H1 (cell line): ENCODE data around the gene TTLL9. TPM values are rescaled to one million over a fixed set of nuclear protein-coding genes. Genes with fewer than 3 reads are reported as not detected.

Experiments
- CTCF ChIA-PET: fragments of 300-600 bp; sonication (Branson Sonifier 250); formaldehyde crosslinking; loops from one replicate; lab custom pipeline; 2021; ENCODE audit not compliant: partially characterized antibody; lab: Charles Lee
- POLR2A ChIA-PET: fragments of 300-600 bp; sonication (Branson Sonifier 250); formaldehyde crosslinking; loops from one replicate; lab custom pipeline; 2021; ENCODE audit warnings: inconsistent platforms; ENCODE audit not compliant: partially characterized antibody; lab: Charles Lee
- DNase-seq, 2 experiments: peaks; one replicate each; pipeline versions ENCODE4 v3.0.0 to v3.0.0-alpha.2; 2010 to 2022; ENCODE audit warnings: low spot score in 2 of 2, low read depth in 1 of 2, mixed read lengths in 1 of 2
- FAIRE-seq: peaks from 2 replicates; lab custom pipeline; 2011; peaks lifted over from hg19 to GRCh38; lab: Jason Lieb, UNC
- H2AFZ ChIP-seq: 2 replicates; pipeline ENCODE4 v1.8.1; 2012; ENCODE audit warnings: low read length, inconsistent platforms
- H2AK5ac ChIP-seq: 2 replicates; pipeline ENCODE4 v1.6.1; 2013; ENCODE audit warnings: low read depth, low read length
- H2BK120ac ChIP-seq: replicated peaks from 2 replicates; pipeline ENCODE3; 2013; ENCODE audit warnings: low read depth, low read length, inconsistent platforms
- H2BK12ac ChIP-seq: 2 replicates; pipeline ENCODE4 v1.6.1; 2013; ENCODE audit warnings: low read depth, low read length
- H2BK15ac ChIP-seq: 2 replicates; pipeline ENCODE4 v1.6.1; 2013; ENCODE audit warnings: low read length
- H2BK20ac ChIP-seq: 2 replicates; pipeline ENCODE4 v1.6.1; 2013; ENCODE audit warnings: low read length
- H2BK5ac ChIP-seq: 2 replicates; pipeline ENCODE4 v1.6.1; 2013; ENCODE audit warnings: low read depth, low read length
- H3K14ac ChIP-seq: 2 replicates; pipeline ENCODE4 v1.6.1; 2013; ENCODE audit warnings: inconsistent platforms; ENCODE audit not compliant: insufficient read length
- H3K18ac ChIP-seq: 2 replicates; pipeline ENCODE4 v1.6.1; 2013; ENCODE audit warnings: low read length; ENCODE audit errors: extremely low read depth
- H3K23ac ChIP-seq: 2 replicates; pipeline ENCODE4 v1.6.1; 2013; ENCODE audit warnings: inconsistent platforms; ENCODE audit not compliant: insufficient read length
- H3K23me2 ChIP-seq: 2 replicates; pipeline ENCODE4 v1.6.1; 2013; ENCODE audit warnings: low read depth, low read length
- H3K27ac ChIP-seq: 2 replicates; pipeline ENCODE4 v1.6.1; 2011; ENCODE audit warnings: low read depth, low read length, inconsistent platforms
- H3K27me3 ChIP-seq, 4 experiments: replicated peaks in 1 of 4; 1 replicate in 1 of 4; 2 replicates in 3 of 4; pipeline versions ENCODE4 v1.6.1 to v1.8.1; 2011 to 2013; ENCODE audit warnings: low read length in 3 of 4, mild to moderate bottlenecking in 3 of 4, inconsistent platforms in 2 of 4, mixed read lengths in 2 of 4, moderate library complexity in 1 of 4; ENCODE audit not compliant: control insufficient read depth in 3 of 4, insufficient read depth in 3 of 4; ENCODE audit errors: extremely low read depth in 1 of 4
- H3K36me3 ChIP-seq, 4 experiments: 2 replicates each; pipeline versions ENCODE4 v1.6.1 to v1.8.1; 2011 to 2013; ENCODE audit warnings: mild to moderate bottlenecking in 4 of 4, low read length in 3 of 4, moderate library complexity in 2 of 4, control low read depth in 1 of 4, inconsistent platforms in 1 of 4; ENCODE audit not compliant: insufficient read depth in 4 of 4, control insufficient read depth in 2 of 4
- H3K4ac ChIP-seq: replicated peaks from 2 replicates; pipeline ENCODE3; 2013; ENCODE audit warnings: low read length, low read depth, mixed read lengths, inconsistent platforms; ENCODE audit not compliant: insufficient read length
- H3K4me1 ChIP-seq, 4 experiments: replicated peaks in 1 of 4; 1 replicate in 1 of 4; 2 replicates in 3 of 4; pipeline versions ENCODE4 v1.6.1 to v1.8.1; 2011 to 2013; ENCODE audit warnings: low read length in 3 of 4, inconsistent platforms in 2 of 4, mixed read lengths in 1 of 4; ENCODE audit not compliant: insufficient read depth in 4 of 4, control insufficient read depth in 3 of 4
- H3K4me2 ChIP-seq, 2 experiments: 2 replicates each; pipeline versions ENCODE4 v1.6.1 to v1.8.1; 2011 to 2013; ENCODE audit warnings: low read depth in 2 of 2, low read length in 2 of 2, control low read depth in 1 of 2, inconsistent platforms in 1 of 2, mild to moderate bottlenecking in 1 of 2; ENCODE audit not compliant: insufficient read depth in 1 of 2
- H3K4me3 ChIP-seq, 4 experiments: fragments of 200-600, 300-600 bp in 1 of 4; sonication (generic), shearing (Covaris generic), sonication (Bioruptor Twin) in 1 of 4; 2 replicates each; pipeline versions ENCODE4 v1.5.1 to v1.8.1; 2011 to 2016; ENCODE audit warnings: low read length in 4 of 4, low read depth in 3 of 4, control low read depth in 2 of 4, inconsistent platforms in 2 of 4, mild to moderate bottlenecking in 2 of 4, mixed read lengths in 1 of 4, moderate library complexity in 1 of 4; ENCODE audit not compliant: insufficient read depth in 2 of 4; ENCODE audit errors: extremely low read depth in 1 of 4
- H3K56ac ChIP-seq: replicated peaks from 2 replicates; pipeline ENCODE3; 2013; ENCODE audit warnings: low read depth, mild to moderate bottlenecking, mixed read lengths, low read length, inconsistent platforms; ENCODE audit not compliant: insufficient read length
- H3K79me1 ChIP-seq: 2 replicates; pipeline ENCODE4 v1.6.1; 2013; ENCODE audit warnings: low read depth, low read length, control low read depth
- H3K79me2 ChIP-seq, 2 experiments: 2 replicates each; pipeline versions ENCODE4 v1.6.1 to v1.8.1; 2012 to 2013; ENCODE audit warnings: low read length in 2 of 2, mild to moderate bottlenecking in 2 of 2, inconsistent platforms in 1 of 2; ENCODE audit not compliant: insufficient read depth in 2 of 2, control insufficient read depth in 1 of 2
- H3K9ac ChIP-seq, 4 experiments: replicated peaks in 1 of 4; 1 replicate in 1 of 4; 2 replicates in 3 of 4; pipeline versions ENCODE4 v1.6.1 to v1.8.1; 2011 to 2013; ENCODE audit warnings: low read depth in 3 of 4, low read length in 3 of 4, control low read depth in 2 of 4, mild to moderate bottlenecking in 2 of 4, moderate library complexity in 2 of 4, inconsistent platforms in 1 of 4; ENCODE audit errors: extremely low read depth in 1 of 4
- H3K9me3 ChIP-seq, 2 experiments: 2 replicates each; pipeline versions ENCODE4 v1.6.1 to v1.8.1; 2012 to 2013; ENCODE audit warnings: mild to moderate bottlenecking in 2 of 2, moderate library complexity in 2 of 2, control low read depth in 1 of 2, inconsistent platforms in 1 of 2, low read depth in 1 of 2, low read length in 1 of 2, mixed read lengths in 1 of 2; ENCODE audit not compliant: insufficient read depth in 2 of 2
- H4K20me1 ChIP-seq, 2 experiments: replicated peaks in 1 of 2; 2 replicates each; pipeline versions ENCODE3 to v1.8.1; 2011 to 2013; ENCODE audit warnings: inconsistent platforms in 2 of 2, low read length in 2 of 2, mild to moderate bottlenecking in 1 of 2; ENCODE audit not compliant: insufficient read depth in 2 of 2, control insufficient read depth in 1 of 2
- H4K5ac ChIP-seq: 2 replicates; pipeline ENCODE4 v1.6.1; 2013; ENCODE audit warnings: low read length, low read depth, mixed read lengths, inconsistent platforms; ENCODE audit not compliant: insufficient read length
- H4K8ac ChIP-seq: 2 replicates; pipeline ENCODE4 v1.8.0; 2013; ENCODE audit warnings: mild to moderate bottlenecking, moderate library complexity, low read length, inconsistent platforms; ENCODE audit not compliant: insufficient read depth; ENCODE audit errors: extremely low read depth
- H4K91ac ChIP-seq: replicated peaks from 2 replicates; pipeline ENCODE3; 2013; ENCODE audit warnings: low read length, mixed read lengths, inconsistent platforms; ENCODE audit not compliant: insufficient read length
- CREB1 ChIP-seq: IDR thresholded peaks from 2 replicates; pipeline ENCODE4 v1.6.1; 2012; ENCODE audit warnings: inconsistent platforms
- HDAC2 ChIP-seq, 2 experiments: fragments of 300-600 bp in 1 of 2; sonication (generic) in 1 of 2; IDR thresholded peaks; 2 replicates each; pipeline ENCODE4 v1.6.1; 2011 to 2012; ENCODE audit warnings: low read depth in 2 of 2, low read length in 2 of 2, mild to moderate bottlenecking in 2 of 2, moderate library complexity in 2 of 2, borderline replicate concordance in 1 of 2, inconsistent platforms in 1 of 2
- KDM1A ChIP-seq: fragments of 200-600, 300-600 bp; sonication (generic); IDR thresholded peaks from 2 replicates; pipeline ENCODE4 v1.7.1; 2016; ENCODE audit warnings: mild to moderate bottlenecking, low read length, borderline replicate concordance
- SAP30 ChIP-seq: fragments of 300-600 bp; sonication (generic); IDR thresholded peaks from 2 replicates; pipeline ENCODE4 v1.7.1; 2012; ENCODE audit warnings: low read length, moderate library complexity, mild to moderate bottlenecking, inconsistent platforms; ENCODE audit not compliant: insufficient read depth, insufficient replicate concordance
- TAF1 ChIP-seq: IDR thresholded peaks from 2 replicates; pipeline ENCODE4 v1.6.1; 2011; ENCODE audit warnings: mild to moderate bottlenecking, low read depth, low read length
- WGBS, 2 experiments: shearing (Covaris generic) in 1 of 2; methylation state at CpG; one replicate each; pipeline versions ENCODE4 v1.1.6 to v1.1.7; 2013 to 2015; ENCODE audit warnings: low lambda C conversion rate in 2 of 2, mixed read lengths in 2 of 2, inconsistent platforms in 1 of 2, low coverage in 1 of 2, missing lambda C conversion rate in 1 of 2; ENCODE audit not compliant: insufficient replicate concordance in 2 of 2, insufficient coverage in 1 of 2, insufficient read length in 1 of 2; ENCODE audit errors: extremely low coverage in 1 of 2, missing lambda C conversion rate in 1 of 2; 5-methylcytosine and 5-hydroxymethylcytosine counted together
- polyA plus RNA-seq, 7 experiments: library from polyadenylated mRNA; depleted of rRNA in 3 of 7; stranded (reverse) in 5 of 7; unstranded in 2 of 7; fragments of >200 nt in 5 of 7; fragments of 200-250 nt in 2 of 7; gene quantifications; 1 replicate in 5 of 7; 2 replicates in 1 of 7; 4 replicates in 1 of 7; pipeline versions ENCODE4 v1.2.1 to v1.2.3, GENCODE V29; 2011 to 2013; ENCODE audit warnings: missing spikeins in 2 of 7, mixed read lengths in 2 of 7
- total RNA-seq: library from RNA; stranded (reverse); fragmentation: NEBNext Ultra II Directional; extraction: Animal tissue kit (Norgen Biotek cat#: 25700); gene quantifications from 2 replicates; pipeline ENCODE4 v1.2.1, GENCODE V29; 2021

Gene TTLL9
- total and polyA plus RNA-seq, 2 of the 8 experiments (the other 6 are each of a cell fraction or from before 2014, with no cell fraction given): 0.06 TPM; not detected in 1

GRCh38 chr20:31979713-31980426 lies 109.4 kb downstream of the TTLL9 start:
- ChIA-PET CTCF (interaction anchor here (0.6 to 2.3 kb wide), 6 partner anchors 11 to 327 kb away, joined by 3 to 7 read pairs (median 4); partner anchors contain the start of gene PDRG1), POLR2A (no interaction called here)
- TF ChIP-seq SAP30: no peak
- TF ChIP-seq KDM1A: peak; percentile 95
- TF ChIP-seq HDAC2 (IDR thresholded peaks at IDR 0.05; ENCODE audit: borderline replicate concordance in 1 of 2, low read depth in 2 of 2, low read length in 2 of 2): peak in 1 of 2 experiments; percentile 81; a peak in 1 of 4 replicates
- no peak for TF ChIP-seq CREB1
- TF ChIP-seq TAF1: no peak

More at GRCh38 chr20:31979713-31980426, 109.4 kb downstream of the TTLL9 start:
- no peak overlapping the region for H3K27ac ChIP-seq
- H2BK20ac ChIP-seq: no peak overlapping the region
- H4K91ac ChIP-seq: no peak overlapping the region
- peaks cover 0 to 3% (median 0%) of the 10 kb centered on the region in 4 experiments; a peak in 2 of 7 replicates for H3K27me3 ChIP-seq
- no peak overlapping the region for H3K9ac ChIP-seq
- H2BK120ac ChIP-seq: no peak overlapping the region
- no peaks in the 10 kb centered on the region for H3K79me1 ChIP-seq
- DNase-seq (no peak), FAIRE-seq (no peak)
- H4K20me1 ChIP-seq: no peaks in the 10 kb centered on the region
- H3K4me2 ChIP-seq: no peak overlapping the region
- no peak overlapping the region for H3K14ac ChIP-seq
- no peaks in the 10 kb centered on the region for H3K36me3 ChIP-seq
- H3K56ac ChIP-seq: no peak overlapping the region
- H2BK5ac ChIP-seq: no peak overlapping the region
- no peaks in the 10 kb centered on the region for H3K9me3 ChIP-seq
- peaks cover 4% of the 10 kb centered on the region; the same call in 1 of the 2 replicates for H3K23me2 ChIP-seq
- peaks cover 4 to 9% (median 5%) of the 10 kb centered on the region in 4 experiments for H3K4me1 ChIP-seq
- no peak overlapping the region for H3K18ac ChIP-seq
- no peaks in the 10 kb centered on the region for H3K79me2 ChIP-seq
- no peak overlapping the region for H2AK5ac ChIP-seq
- H2AFZ ChIP-seq: no peak overlapping the region
- no peak overlapping the region for H3K4me3 ChIP-seq
- H3K4ac ChIP-seq: no peak overlapping the region
- no peak overlapping the region for H4K8ac ChIP-seq
- no peak overlapping the region for H2BK15ac ChIP-seq
- no peak overlapping the region for H3K23ac ChIP-seq
- no peak overlapping the region for H2BK12ac ChIP-seq
- 87% methylated on average over 6 of the region's 6 CpGs; no CpG with 5 or more reads in 1 of the 2 experiments for WGBS, 2 experiments
- H4K5ac ChIP-seq: no peak overlapping the region
